Left lung (tissue), 10 donors: ENCODE data around the gene EEF1AKMT3. TPM values are rescaled to one million over a fixed set of nuclear protein-coding genes. Genes with fewer than 3 reads are reported as not detected.
"Not testable (repeated sequence)": the region's sequence is repeated elsewhere in the genome, so short reads cannot be mapped to it uniquely, and the experiment has no call there.

ENCODE experiments used
- ATAC-seq: fragments of 200-7000 bp; cut with Tn5 transposase; one replicate; pipeline ENCODE4 v1.9.1; 2020; ENCODE audit warnings: moderate library complexity
- DNase-seq, 4 donors: peaks; one replicate each; pipeline ENCODE4 v3.0.0-alpha.2; 2013 to 2020
- H3K27ac ChIP-seq, 2 donors: fragments of 200-600 bp; sonication (generic) in 1 of 2; one replicate each; pipeline versions ENCODE4 v1.5.0 to v1.8.0; 2020 to 2021
- H3K27me3 ChIP-seq, 2 donors: fragments of 200-600 bp; sonication (generic) in 1 of 2; one replicate each; pipeline versions ENCODE4 v1.5.0 to v1.8.0; 2020 to 2021
- H3K36me3 ChIP-seq, 2 donors: fragments of 200-600 bp; sonication (generic) in 1 of 2; one replicate each; pipeline versions ENCODE4 v1.5.0 to v1.8.0; 2020 to 2021
- H3K4me1 ChIP-seq, 2 donors: fragments of 200-600 bp; one replicate each; pipeline ENCODE4 v1.8.0; 2021
- H3K4me3 ChIP-seq, 2 donors: fragments of 200-600 bp; sonication (generic) in 1 of 2; one replicate each; pipeline versions ENCODE4 v1.5.0 to v1.8.0; 2020 to 2021; ENCODE audit warnings: mild to moderate bottlenecking in 1 of 2
- H3K9me3 ChIP-seq, 2 donors: fragments of 200-600 bp; sonication (generic) in 1 of 2; one replicate each; pipeline versions ENCODE4 v1.5.0 to v1.8.0; 2020 to 2021
- intact Hi-C, 2 donors: fragments of 100-400 bp; cut with DNase I; formaldehyde crosslinking; loops; one replicate each; pipeline versions ENCODE4 v1.11.2 to v1.14.2; 2022
- polyA plus RNA-seq, 6 donors: library from polyadenylated mRNA; unstranded; fragments of 120-200 nt; gene quantifications; one replicate each; pipeline ENCODE4 v1.2.1, GENCODE V29; 2013; ENCODE audit not compliant: insufficient read length in 6 of 6
- total RNA-seq, 2 donors: library from RNA; stranded (reverse); fragmentation: NEBNext Ultra II Directional; extraction: Animal tissue kit (Norgen Biotek cat#: 25700); gene quantifications; one replicate each; pipeline ENCODE4 v1.2.1, GENCODE V29; 2021
- TF ChIP-seq, protein P1 (sequence below), 2 donors: fragments of 200-600 bp; sonication (generic) in 1 of 2; IDR thresholded peaks; one replicate each; pipeline versions ENCODE4 v1.5.0 to v1.8.0; 2021; ENCODE audit warnings: antibody characterized with exemption in 2 of 2
- donor health status: DM: no; HTN: yes; CAD: no.
- donor health status: DM: no; HTN: no; CAD: no.

EEF1AKMT3 gene
- total and polyA plus RNA-seq, 8 donors, result 6.2 to 19.7 (median 16.6) TPM

DNA sequence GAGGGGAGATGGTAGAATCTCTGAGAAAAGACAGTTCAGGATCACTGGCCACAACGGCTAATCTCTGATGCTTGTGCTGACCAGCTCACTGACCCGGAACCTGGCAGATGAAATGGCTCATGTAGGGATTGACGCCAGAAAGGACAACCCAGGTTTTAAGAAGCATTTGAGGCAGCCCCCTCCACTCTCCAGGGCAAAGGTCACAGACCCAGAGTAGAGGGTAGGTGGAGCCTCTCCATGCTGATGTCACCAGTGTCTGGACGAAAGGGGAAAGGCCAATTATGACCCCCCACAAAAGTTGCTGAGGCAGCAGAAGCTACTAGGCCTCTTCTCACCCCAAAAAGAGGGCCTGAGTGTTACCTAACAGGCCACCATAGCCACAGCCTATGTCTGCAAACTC, 1.7 kb upstream of the EEF1AKMT3 start:
- H3K4me1 ChIP-seq, result peaks cover 21 to 62% of the 10 kb centered on the region in 2 donors
- peak overlapping the region in 1 of 2 donors; percentile 88 for H3K27ac ChIP-seq
- no peaks in the 10 kb centered on the region for H3K9me3 ChIP-seq
- peaks cover 7 to 21% of the 10 kb centered on the region in 2 donors for H3K27me3 ChIP-seq
- peaks cover 0 to 28% of the 10 kb centered on the region in 2 donors for H3K36me3 ChIP-seq
- intact Hi-C loops, result no loop called here
- DNase-seq, result no peak
- H3K4me3 ChIP-seq, result peak overlapping the region in 1 of 2 donors; percentile 79
- ATAC-seq, result no peak
- TF ChIP-seq, protein P1, sequence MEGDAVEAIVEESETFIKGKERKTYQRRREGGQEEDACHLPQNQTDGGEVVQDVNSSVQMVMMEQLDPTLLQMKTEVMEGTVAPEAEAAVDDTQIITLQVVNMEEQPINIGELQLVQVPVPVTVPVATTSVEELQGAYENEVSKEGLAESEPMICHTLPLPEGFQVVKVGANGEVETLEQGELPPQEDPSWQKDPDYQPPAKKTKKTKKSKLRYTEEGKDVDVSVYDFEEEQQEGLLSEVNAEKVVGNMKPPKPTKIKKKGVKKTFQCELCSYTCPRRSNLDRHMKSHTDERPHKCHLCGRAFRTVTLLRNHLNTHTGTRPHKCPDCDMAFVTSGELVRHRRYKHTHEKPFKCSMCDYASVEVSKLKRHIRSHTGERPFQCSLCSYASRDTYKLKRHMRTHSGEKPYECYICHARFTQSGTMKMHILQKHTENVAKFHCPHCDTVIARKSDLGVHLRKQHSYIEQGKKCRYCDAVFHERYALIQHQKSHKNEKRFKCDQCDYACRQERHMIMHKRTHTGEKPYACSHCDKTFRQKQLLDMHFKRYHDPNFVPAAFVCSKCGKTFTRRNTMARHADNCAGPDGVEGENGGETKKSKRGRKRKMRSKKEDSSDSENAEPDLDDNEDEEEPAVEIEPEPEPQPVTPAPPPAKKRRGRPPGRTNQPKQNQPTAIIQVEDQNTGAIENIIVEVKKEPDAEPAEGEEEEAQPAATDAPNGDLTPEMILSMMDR (IDR thresholded peaks at IDR 0.05), result no peak

DNA sequence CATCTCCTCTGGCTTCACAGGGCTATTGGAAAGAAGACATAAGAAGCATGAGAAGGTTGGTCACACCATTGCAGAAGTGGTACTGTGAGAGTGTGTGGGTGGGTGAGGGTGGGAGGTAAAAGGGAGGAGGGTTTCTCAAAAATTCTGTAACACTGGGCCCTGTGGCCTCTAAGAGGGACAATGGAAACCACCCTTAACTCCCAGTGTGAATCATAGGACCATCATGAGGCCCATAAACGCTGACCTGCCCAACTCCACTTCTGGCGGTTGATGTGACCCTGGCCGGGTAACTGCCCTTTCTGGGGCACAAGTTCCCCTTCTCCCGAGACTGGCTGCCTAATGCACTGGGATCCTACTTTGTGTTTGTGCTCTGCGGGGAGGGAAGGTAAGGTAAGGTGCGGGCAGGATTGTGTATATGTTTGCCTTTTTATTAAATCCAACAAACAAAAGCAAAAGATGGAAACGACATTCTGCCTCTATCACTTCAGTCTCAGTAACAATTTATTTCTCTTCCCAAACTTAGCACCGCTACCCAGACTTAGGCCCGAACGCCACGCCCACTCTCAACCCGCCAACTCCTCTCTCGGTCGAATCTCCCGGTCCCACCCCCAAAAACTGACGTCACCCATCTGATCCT, 1.1 kb upstream of the EEF1AKMT3 start:
- peak; percentile 73 for ATAC-seq
- Histone ChIP-seq H3K4me1 (peaks cover 15 to 56% of the 10 kb centered on the region in 2 donors), H3K9me3 (no peaks in the 10 kb centered on the region), H3K4me3 (peak overlapping the region; percentile 76 to 79), H3K36me3 (peaks cover 0 to 28% of the 10 kb centered on the region in 2 donors), H3K27ac (peak overlapping the region; percentile 88 to 92), H3K27me3 (peaks cover 1 to 15% of the 10 kb centered on the region in 2 donors)
- peak in 3 of 4 donors; percentile 91 to 95 (median 91) for DNase-seq
- TF ChIP-seq, protein P1 (IDR thresholded peaks at IDR 0.05), result no peak
- intact Hi-C loops, result no loop called here

GRCh38 chr12:57771873-57772428, 463 bp upstream of the EEF1AKMT3 start, which contains the start of gene METTL1:
Gene METTL1 (minus strand): TSS chr12:57772105. CDS start chr12:57772083, 22 bp downstream.
- peaks cover 0 to 9% of the 10 kb centered on the region in 2 donors for H3K27me3 ChIP-seq
- H3K9me3 ChIP-seq, result no peaks in the 10 kb centered on the region
- H3K36me3 ChIP-seq, result peaks cover 0 to 28% of the 10 kb centered on the region in 2 donors
- ATAC-seq (peak; percentile 95), DNase-seq (peak; percentile 95 to 98 (median 96))
- peaks cover 9 to 50% of the 10 kb centered on the region in 2 donors for H3K4me1 ChIP-seq
- H3K4me3 ChIP-seq, result peak within 1 kb of the TSS; percentile 76 to 79
- intact Hi-C loops, result no loop called here
- TF ChIP-seq, protein P1 (IDR thresholded peaks at IDR 0.05), result no peak
- H3K27ac ChIP-seq, result peak within 1 kb of the TSS; percentile 88 to 92

GRCh38 chr12:57774634-57775033, 2.2 kb downstream of the EEF1AKMT3 start:
- intact Hi-C loops, DNase-seq: not testable (repeated sequence)

DNA sequence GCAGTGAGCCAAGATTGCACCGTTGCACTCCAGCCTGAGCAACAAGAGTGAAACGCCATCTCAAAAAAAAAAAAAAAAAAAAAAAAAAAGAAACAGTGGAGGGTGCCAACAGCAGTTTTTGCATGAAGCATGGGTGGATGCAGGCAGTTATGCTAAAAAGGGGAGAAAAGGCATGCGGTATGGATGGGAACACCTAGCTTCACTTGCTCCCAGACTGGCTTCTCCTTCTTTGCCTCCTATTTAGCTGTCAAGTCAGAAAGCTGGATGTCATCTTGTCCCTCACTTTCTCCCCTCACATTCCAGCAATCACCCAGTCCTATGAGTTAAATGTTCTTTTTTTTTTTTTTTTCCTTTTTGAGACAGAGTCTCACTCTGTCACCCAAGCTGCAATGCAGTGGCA, 2.6 kb downstream of the EEF1AKMT3 start:
- no peak overlapping the region for H3K4me3 ChIP-seq
- ATAC-seq (no peak), DNase-seq (no peak)
- intact Hi-C loops, result no loop called here
- no peaks in the 10 kb centered on the region for H3K27me3 ChIP-seq
- H3K9me3 ChIP-seq, result no peaks in the 10 kb centered on the region
- peaks cover 5 to 44% of the 10 kb centered on the region in 2 donors for H3K4me1 ChIP-seq
- H3K36me3 ChIP-seq, result peaks cover 0 to 8% of the 10 kb centered on the region in 2 donors
- H3K27ac ChIP-seq, result no peak overlapping the region
- TF ChIP-seq, protein P1 (IDR thresholded peaks at IDR 0.05), result no peak

More at GRCh38 chr12:57774634-57775033, 2.2 kb downstream of the EEF1AKMT3 start:
- H3K27ac ChIP-seq, ATAC-seq, H3K4me3 ChIP-seq, H3K9me3 ChIP-seq, H3K27me3 ChIP-seq: not testable (repeated sequence)
- Histone ChIP-seq H3K4me1 (peaks cover 5 to 44% of the 10 kb centered on the region in 2 donors), H3K36me3 (peaks cover 0 to 12% of the 10 kb centered on the region in 2 donors)
